Measurements from ENCODE around the gene ROR1.

Gene ROR1

DNA sequence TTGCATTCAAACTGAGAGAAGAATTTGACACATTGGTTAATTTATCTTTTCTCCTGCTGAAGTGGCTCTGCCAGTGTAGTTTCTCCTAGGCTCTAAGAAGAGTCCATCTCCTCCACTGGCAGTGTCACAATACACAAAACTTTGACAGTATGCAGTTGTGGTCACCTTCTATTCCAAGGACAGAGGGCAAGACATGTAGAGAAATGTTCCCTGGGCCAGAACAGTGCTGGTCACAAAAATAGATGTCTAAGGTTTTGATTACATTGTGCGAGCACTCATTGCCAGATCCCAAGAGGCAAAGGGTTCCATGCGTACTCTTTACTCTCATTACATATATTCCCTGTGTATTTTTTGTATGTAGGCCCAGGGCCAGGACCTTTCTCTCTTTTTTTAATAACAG is 281.5 kb downstream of the ROR1 start:
- H3K9me3 ChIP-seq (replicated peaks; ENCODE audit: insufficient read depth, low read length), result no peaks in the 10 kb centered on the region

GRCh38 chr1:64059556-64059955 is 285.7 kb downstream of the ROR1 start:
- no peak overlapping the region for H3K9ac ChIP-seq (ENCODE audit: low read length)
- H3K79me2 ChIP-seq (ENCODE audit: low read length), result no peaks in the 10 kb centered on the region
- no peak overlapping the region for H3K4me2 ChIP-seq (ENCODE audit: low read depth, low read length)
- TF ChIP-seq EZH2 (optimal IDR thresholded peaks at IDR 0.05; ENCODE audit: low read depth, low read length), result no peak
- TF ChIP-seq, protein P1, sequence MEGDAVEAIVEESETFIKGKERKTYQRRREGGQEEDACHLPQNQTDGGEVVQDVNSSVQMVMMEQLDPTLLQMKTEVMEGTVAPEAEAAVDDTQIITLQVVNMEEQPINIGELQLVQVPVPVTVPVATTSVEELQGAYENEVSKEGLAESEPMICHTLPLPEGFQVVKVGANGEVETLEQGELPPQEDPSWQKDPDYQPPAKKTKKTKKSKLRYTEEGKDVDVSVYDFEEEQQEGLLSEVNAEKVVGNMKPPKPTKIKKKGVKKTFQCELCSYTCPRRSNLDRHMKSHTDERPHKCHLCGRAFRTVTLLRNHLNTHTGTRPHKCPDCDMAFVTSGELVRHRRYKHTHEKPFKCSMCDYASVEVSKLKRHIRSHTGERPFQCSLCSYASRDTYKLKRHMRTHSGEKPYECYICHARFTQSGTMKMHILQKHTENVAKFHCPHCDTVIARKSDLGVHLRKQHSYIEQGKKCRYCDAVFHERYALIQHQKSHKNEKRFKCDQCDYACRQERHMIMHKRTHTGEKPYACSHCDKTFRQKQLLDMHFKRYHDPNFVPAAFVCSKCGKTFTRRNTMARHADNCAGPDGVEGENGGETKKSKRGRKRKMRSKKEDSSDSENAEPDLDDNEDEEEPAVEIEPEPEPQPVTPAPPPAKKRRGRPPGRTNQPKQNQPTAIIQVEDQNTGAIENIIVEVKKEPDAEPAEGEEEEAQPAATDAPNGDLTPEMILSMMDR (IDR thresholded peaks at IDR 0.05; ENCODE audit: low read length), result no peak
- TF ChIP-seq EZH2phosphoT487 (IDR thresholded peaks at IDR 0.05; ENCODE audit: low read length), result no peak
- no peaks in the 10 kb centered on the region for H3K36me3 ChIP-seq (replicated peaks; ENCODE audit: insufficient read depth, low read length)
- no peaks in the 10 kb centered on the region for H3K9me3 ChIP-seq (replicated peaks; ENCODE audit: insufficient read depth, low read length)
- no peaks in the 10 kb centered on the region for H4K20me1 ChIP-seq (ENCODE audit: insufficient read depth, low read length)
- H3K4me3 ChIP-seq (ENCODE audit: low read length), result no peak overlapping the region
- H2AFZ ChIP-seq (ENCODE audit: low read length), result no peak overlapping the region
- no peaks in the 10 kb centered on the region for H3K9me2 ChIP-seq (replicated peaks; ENCODE audit: insufficient read depth, low read length)
- H3F3A ChIP-seq (ENCODE audit: insufficient read depth, low read length), result no peaks in the 10 kb centered on the region
- no peak overlapping the region for H3K27ac ChIP-seq (ENCODE audit: low read length)
- no peaks in the 10 kb centered on the region for H3K4me1 ChIP-seq (ENCODE audit: low read length)
- no peaks in the 10 kb centered on the region for H3K27me3 ChIP-seq (replicated peaks; ENCODE audit: insufficient read depth, low read length)
- no peak for DNase-seq

More for the DNA sequence above, 281.5 kb downstream of the ROR1 start:
- Histone ChIP-seq H3K4me1 (ENCODE audit: low read length) (no peaks in the 10 kb centered on the region), H3F3A (ENCODE audit: insufficient read depth, low read length) (no peaks in the 10 kb centered on the region), H3K4me2 (ENCODE audit: low read depth, low read length) (no peak overlapping the region), H3K4me3 (ENCODE audit: low read length) (no peak overlapping the region), H4K20me1 (ENCODE audit: insufficient read depth, low read length) (no peaks in the 10 kb centered on the region), H2AFZ (ENCODE audit: low read length) (no peak overlapping the region), H3K27me3 (replicated peaks; ENCODE audit: insufficient read depth, low read length) (no peaks in the 10 kb centered on the region), H3K9ac (ENCODE audit: low read length) (no peak overlapping the region), H3K79me2 (ENCODE audit: low read length) (no peaks in the 10 kb centered on the region), H3K9me2 (replicated peaks; ENCODE audit: insufficient read depth, low read length) (no peaks in the 10 kb centered on the region), H3K36me3 (replicated peaks; ENCODE audit: insufficient read depth, low read length) (no peaks in the 10 kb centered on the region), H3K27ac (ENCODE audit: low read length) (no peak overlapping the region)
- no peak for TF ChIP-seq EZH2phosphoT487 (IDR thresholded peaks at IDR 0.05; ENCODE audit: low read length)
- no peak for TF ChIP-seq EZH2 (optimal IDR thresholded peaks at IDR 0.05; ENCODE audit: low read depth, low read length)
- TF ChIP-seq, protein P1 (IDR thresholded peaks at IDR 0.05; ENCODE audit: low read length), result no peak
- no peak for DNase-seq

DNA sequence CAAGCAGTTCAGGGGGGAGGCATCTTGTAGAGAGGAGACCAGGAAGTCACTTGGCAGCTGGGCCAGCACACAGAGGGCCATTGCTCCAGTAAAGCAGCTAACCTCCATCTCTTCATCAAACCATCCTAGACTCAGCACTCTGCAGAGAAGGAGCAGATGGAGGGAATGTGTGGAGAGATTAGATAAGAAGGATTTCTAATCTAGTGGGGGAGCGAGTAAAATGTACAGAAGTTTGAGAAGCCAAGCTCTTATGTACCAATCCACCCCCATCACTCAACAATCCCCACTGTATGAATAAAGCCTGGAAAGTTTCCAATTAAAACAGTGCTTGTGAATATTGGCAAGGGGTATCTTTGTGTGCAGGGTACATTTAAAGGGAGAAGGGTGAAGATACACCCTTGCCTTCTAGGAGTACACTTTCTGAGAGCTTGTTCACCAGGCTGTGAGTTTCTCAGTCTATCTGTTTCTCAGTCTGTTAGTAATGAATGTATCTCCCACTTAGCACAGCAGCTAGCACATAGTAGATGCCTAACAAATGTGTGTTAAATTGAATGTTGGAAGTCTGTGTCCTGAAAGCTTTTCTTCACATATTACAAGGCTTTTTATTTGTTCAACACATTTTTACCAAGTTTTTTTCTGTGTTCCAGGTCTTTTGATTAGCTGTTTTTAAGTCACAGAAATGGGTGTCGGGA is 286.9 kb downstream of the ROR1 start:
- Histone ChIP-seq H3K4me1 (ENCODE audit: low read length) (no peaks in the 10 kb centered on the region), H4K20me1 (ENCODE audit: insufficient read depth, low read length) (no peaks in the 10 kb centered on the region), H3K79me2 (ENCODE audit: low read length) (no peaks in the 10 kb centered on the region), H3K27me3 (replicated peaks; ENCODE audit: insufficient read depth, low read length) (no peaks in the 10 kb centered on the region), H3K4me2 (ENCODE audit: low read depth, low read length) (no peak overlapping the region), H3F3A (ENCODE audit: insufficient read depth, low read length) (no peaks in the 10 kb centered on the region), H2AFZ (ENCODE audit: low read length) (no peak overlapping the region), H3K9me3 (replicated peaks; ENCODE audit: insufficient read depth, low read length) (no peaks in the 10 kb centered on the region), H3K27ac (ENCODE audit: low read length) (no peak overlapping the region), H3K4me3 (ENCODE audit: low read length) (no peak overlapping the region), H3K9ac (ENCODE audit: low read length) (no peak overlapping the region), H3K9me2 (replicated peaks; ENCODE audit: insufficient read depth, low read length) (no peaks in the 10 kb centered on the region), H3K36me3 (replicated peaks; ENCODE audit: insufficient read depth, low read length) (no peaks in the 10 kb centered on the region)
- TF ChIP-seq EZH2 (optimal IDR thresholded peaks at IDR 0.05; ENCODE audit: low read depth, low read length), result no peak
- TF ChIP-seq, protein P1 (IDR thresholded peaks at IDR 0.05; ENCODE audit: low read length), result no peak
- no peak for TF ChIP-seq EZH2phosphoT487 (IDR thresholded peaks at IDR 0.05; ENCODE audit: low read length)
- no peak for DNase-seq
